H1 (cell line): ENCODE measurements around the gene PHYHD1. TPM values are rescaled to one million over a fixed set of nuclear protein-coding genes. Genes with fewer than 3 reads are reported as not detected.

Experiments used
- CTCF ChIA-PET: fragments of 300-600 bp; sonication (Branson Sonifier 250); formaldehyde crosslinking; loops from one replicate; lab custom pipeline; 2021; ENCODE audit not compliant: partially characterized antibody; lab: Charles Lee
- POLR2A ChIA-PET: fragments of 300-600 bp; sonication (Branson Sonifier 250); formaldehyde crosslinking; loops from one replicate; lab custom pipeline; 2021; ENCODE audit warnings: inconsistent platforms; ENCODE audit not compliant: partially characterized antibody; lab: Charles Lee
- DNase-seq, 2 experiments: peaks; one replicate each; pipeline versions ENCODE4 v3.0.0 to v3.0.0-alpha.2; 2010 to 2022; ENCODE audit warnings: low spot score in 2 of 2, low read depth in 1 of 2, mixed read lengths in 1 of 2
- FAIRE-seq: peaks from 2 replicates; lab custom pipeline; 2011; peaks lifted over from hg19 to GRCh38; lab: Jason Lieb, UNC
- H2AFZ ChIP-seq: 2 replicates; pipeline ENCODE4 v1.8.1; 2012; ENCODE audit warnings: low read length, inconsistent platforms
- H2AK5ac ChIP-seq: 2 replicates; pipeline ENCODE4 v1.6.1; 2013; ENCODE audit warnings: low read depth, low read length
- H2BK120ac ChIP-seq: replicated peaks from 2 replicates; pipeline ENCODE3; 2013; ENCODE audit warnings: low read depth, low read length, inconsistent platforms
- H2BK12ac ChIP-seq: 2 replicates; pipeline ENCODE4 v1.6.1; 2013; ENCODE audit warnings: low read depth, low read length
- H2BK15ac ChIP-seq: 2 replicates; pipeline ENCODE4 v1.6.1; 2013; ENCODE audit warnings: low read length
- H2BK20ac ChIP-seq: 2 replicates; pipeline ENCODE4 v1.6.1; 2013; ENCODE audit warnings: low read length
- H2BK5ac ChIP-seq: 2 replicates; pipeline ENCODE4 v1.6.1; 2013; ENCODE audit warnings: low read depth, low read length
- H3K14ac ChIP-seq: 2 replicates; pipeline ENCODE4 v1.6.1; 2013; ENCODE audit warnings: inconsistent platforms; ENCODE audit not compliant: insufficient read length
- H3K18ac ChIP-seq: 2 replicates; pipeline ENCODE4 v1.6.1; 2013; ENCODE audit warnings: low read length; ENCODE audit errors: extremely low read depth
- H3K23ac ChIP-seq: 2 replicates; pipeline ENCODE4 v1.6.1; 2013; ENCODE audit warnings: inconsistent platforms; ENCODE audit not compliant: insufficient read length
- H3K23me2 ChIP-seq: 2 replicates; pipeline ENCODE4 v1.6.1; 2013; ENCODE audit warnings: low read depth, low read length
- H3K27ac ChIP-seq: 2 replicates; pipeline ENCODE4 v1.6.1; 2011; ENCODE audit warnings: low read depth, low read length, inconsistent platforms
- H3K27me3 ChIP-seq, 4 experiments: replicated peaks in 1 of 4; 1 replicate in 1 of 4; 2 replicates in 3 of 4; pipeline versions ENCODE4 v1.6.1 to v1.8.1; 2011 to 2013; ENCODE audit warnings: low read length in 3 of 4, mild to moderate bottlenecking in 3 of 4, inconsistent platforms in 2 of 4, mixed read lengths in 2 of 4, moderate library complexity in 1 of 4; ENCODE audit not compliant: control insufficient read depth in 3 of 4, insufficient read depth in 3 of 4; ENCODE audit errors: extremely low read depth in 1 of 4
- H3K36me3 ChIP-seq, 4 experiments: 2 replicates each; pipeline versions ENCODE4 v1.6.1 to v1.8.1; 2011 to 2013; ENCODE audit warnings: mild to moderate bottlenecking in 4 of 4, low read length in 3 of 4, moderate library complexity in 2 of 4, control low read depth in 1 of 4, inconsistent platforms in 1 of 4; ENCODE audit not compliant: insufficient read depth in 4 of 4, control insufficient read depth in 2 of 4
- H3K4ac ChIP-seq: replicated peaks from 2 replicates; pipeline ENCODE3; 2013; ENCODE audit warnings: low read length, low read depth, mixed read lengths, inconsistent platforms; ENCODE audit not compliant: insufficient read length
- H3K4me1 ChIP-seq, 4 experiments: replicated peaks in 1 of 4; 1 replicate in 1 of 4; 2 replicates in 3 of 4; pipeline versions ENCODE4 v1.6.1 to v1.8.1; 2011 to 2013; ENCODE audit warnings: low read length in 3 of 4, inconsistent platforms in 2 of 4, mixed read lengths in 1 of 4; ENCODE audit not compliant: insufficient read depth in 4 of 4, control insufficient read depth in 3 of 4
- H3K4me2 ChIP-seq, 2 experiments: 2 replicates each; pipeline versions ENCODE4 v1.6.1 to v1.8.1; 2011 to 2013; ENCODE audit warnings: low read depth in 2 of 2, low read length in 2 of 2, control low read depth in 1 of 2, inconsistent platforms in 1 of 2, mild to moderate bottlenecking in 1 of 2; ENCODE audit not compliant: insufficient read depth in 1 of 2
- H3K4me3 ChIP-seq, 4 experiments: fragments of 200-600, 300-600 bp in 1 of 4; sonication (generic), shearing (Covaris generic), sonication (Bioruptor Twin) in 1 of 4; 2 replicates each; pipeline versions ENCODE4 v1.5.1 to v1.8.1; 2011 to 2016; ENCODE audit warnings: low read length in 4 of 4, low read depth in 3 of 4, control low read depth in 2 of 4, inconsistent platforms in 2 of 4, mild to moderate bottlenecking in 2 of 4, mixed read lengths in 1 of 4, moderate library complexity in 1 of 4; ENCODE audit not compliant: insufficient read depth in 2 of 4; ENCODE audit errors: extremely low read depth in 1 of 4
- H3K56ac ChIP-seq: replicated peaks from 2 replicates; pipeline ENCODE3; 2013; ENCODE audit warnings: low read depth, mild to moderate bottlenecking, mixed read lengths, low read length, inconsistent platforms; ENCODE audit not compliant: insufficient read length
- H3K79me1 ChIP-seq: 2 replicates; pipeline ENCODE4 v1.6.1; 2013; ENCODE audit warnings: low read depth, low read length, control low read depth
- H3K79me2 ChIP-seq, 2 experiments: 2 replicates each; pipeline versions ENCODE4 v1.6.1 to v1.8.1; 2012 to 2013; ENCODE audit warnings: low read length in 2 of 2, mild to moderate bottlenecking in 2 of 2, inconsistent platforms in 1 of 2; ENCODE audit not compliant: insufficient read depth in 2 of 2, control insufficient read depth in 1 of 2
- H3K9ac ChIP-seq, 4 experiments: replicated peaks in 1 of 4; 1 replicate in 1 of 4; 2 replicates in 3 of 4; pipeline versions ENCODE4 v1.6.1 to v1.8.1; 2011 to 2013; ENCODE audit warnings: low read depth in 3 of 4, low read length in 3 of 4, control low read depth in 2 of 4, mild to moderate bottlenecking in 2 of 4, moderate library complexity in 2 of 4, inconsistent platforms in 1 of 4; ENCODE audit errors: extremely low read depth in 1 of 4
- H3K9me3 ChIP-seq, 2 experiments: 2 replicates each; pipeline versions ENCODE4 v1.6.1 to v1.8.1; 2012 to 2013; ENCODE audit warnings: mild to moderate bottlenecking in 2 of 2, moderate library complexity in 2 of 2, control low read depth in 1 of 2, inconsistent platforms in 1 of 2, low read depth in 1 of 2, low read length in 1 of 2, mixed read lengths in 1 of 2; ENCODE audit not compliant: insufficient read depth in 2 of 2
- H4K20me1 ChIP-seq, 2 experiments: replicated peaks in 1 of 2; 2 replicates each; pipeline versions ENCODE3 to v1.8.1; 2011 to 2013; ENCODE audit warnings: inconsistent platforms in 2 of 2, low read length in 2 of 2, mild to moderate bottlenecking in 1 of 2; ENCODE audit not compliant: insufficient read depth in 2 of 2, control insufficient read depth in 1 of 2
- H4K5ac ChIP-seq: 2 replicates; pipeline ENCODE4 v1.6.1; 2013; ENCODE audit warnings: low read length, low read depth, mixed read lengths, inconsistent platforms; ENCODE audit not compliant: insufficient read length
- H4K8ac ChIP-seq: 2 replicates; pipeline ENCODE4 v1.8.0; 2013; ENCODE audit warnings: mild to moderate bottlenecking, moderate library complexity, low read length, inconsistent platforms; ENCODE audit not compliant: insufficient read depth; ENCODE audit errors: extremely low read depth
- H4K91ac ChIP-seq: replicated peaks from 2 replicates; pipeline ENCODE3; 2013; ENCODE audit warnings: low read length, mixed read lengths, inconsistent platforms; ENCODE audit not compliant: insufficient read length
- EP300 ChIP-seq, 2 experiments: IDR thresholded peaks; 1 replicate in 1 of 2; 2 replicates in 1 of 2; pipeline ENCODE4 v1.6.1; 2011 to 2012; ENCODE audit warnings: low read depth in 2 of 2, low read length in 2 of 2, mild to moderate bottlenecking in 2 of 2, borderline replicate concordance in 1 of 2, inconsistent platforms in 1 of 2, moderate library complexity in 1 of 2
- GABPA ChIP-seq: IDR thresholded peaks from 2 replicates; pipeline ENCODE4 v1.6.1; 2011; ENCODE audit warnings: mild to moderate bottlenecking, low read length, moderate library complexity, borderline replicate concordance; ENCODE audit not compliant: insufficient read depth
- KDM5A ChIP-seq: fragments of 200-600 bp; IDR thresholded peaks from 2 replicates; pipeline ENCODE4 v1.7.1; 2012; ENCODE audit warnings: mild to moderate bottlenecking, low read length, inconsistent platforms, mixed read lengths
- NANOG ChIP-seq: IDR thresholded peaks from 2 replicates; pipeline ENCODE4 v1.6.1; 2011; ENCODE audit warnings: low read length, low read depth, mild to moderate bottlenecking, inconsistent platforms; ENCODE audit not compliant: insufficient read depth, poor library complexity, severe bottlenecking
- POU5F1 ChIP-seq: IDR thresholded peaks from 2 replicates; pipeline ENCODE4 v1.6.1; 2011; ENCODE audit warnings: low read depth, mild to moderate bottlenecking, low read length, moderate library complexity
- RAD21 ChIP-seq, 2 experiments: IDR thresholded peaks in 1 of 2; conservative IDR thresholded peaks in 1 of 2; 2 replicates each; pipeline ENCODE4 v1.6.1; 2011; ENCODE audit warnings: low read depth in 2 of 2, low read length in 2 of 2, improper control_type of control experiment in 1 of 2, inconsistent platforms in 1 of 2, mild to moderate bottlenecking in 1 of 2, moderate library complexity in 1 of 2
- RXRA ChIP-seq: IDR thresholded peaks from 2 replicates; pipeline ENCODE4 v1.6.1; 2011; ENCODE audit warnings: low read depth, mild to moderate bottlenecking, low read length, moderate library complexity; ENCODE audit not compliant: insufficient read depth
- SIRT6 ChIP-seq: IDR thresholded peaks from one replicate; pipeline ENCODE4 v1.7.1; 2012; ENCODE audit warnings: low read length, inconsistent platforms
- ZNF274 ChIP-seq: IDR thresholded peaks from 2 replicates; pipeline ENCODE4 v1.7.0; 2012; ENCODE audit warnings: low read length, borderline replicate concordance; ENCODE audit errors: extremely low read depth
- WGBS, 2 experiments: shearing (Covaris generic) in 1 of 2; methylation state at CpG; one replicate each; pipeline versions ENCODE4 v1.1.6 to v1.1.7; 2013 to 2015; ENCODE audit warnings: low lambda C conversion rate in 2 of 2, mixed read lengths in 2 of 2, inconsistent platforms in 1 of 2, low coverage in 1 of 2, missing lambda C conversion rate in 1 of 2; ENCODE audit not compliant: insufficient replicate concordance in 2 of 2, insufficient coverage in 1 of 2, insufficient read length in 1 of 2; ENCODE audit errors: extremely low coverage in 1 of 2, missing lambda C conversion rate in 1 of 2; 5-methylcytosine and 5-hydroxymethylcytosine counted together
- polyA plus RNA-seq, 7 experiments: library from polyadenylated mRNA; depleted of rRNA in 3 of 7; stranded (reverse) in 5 of 7; unstranded in 2 of 7; fragments of >200 nt in 5 of 7; fragments of 200-250 nt in 2 of 7; gene quantifications; 1 replicate in 5 of 7; 2 replicates in 1 of 7; 4 replicates in 1 of 7; pipeline versions ENCODE4 v1.2.1 to v1.2.3, GENCODE V29; 2011 to 2013; ENCODE audit warnings: missing spikeins in 2 of 7, mixed read lengths in 2 of 7
- total RNA-seq: library from RNA; stranded (reverse); fragmentation: NEBNext Ultra II Directional; extraction: Animal tissue kit (Norgen Biotek cat#: 25700); gene quantifications from 2 replicates; pipeline ENCODE4 v1.2.1, GENCODE V29; 2021
- TF ChIP-seq, protein P1 (sequence below), 3 experiments: IDR thresholded peaks; 1 replicate in 2 of 3; 2 replicates in 1 of 3; pipeline versions ENCODE4 v1.5.1 to v1.6.1; 2011; ENCODE audit warnings: low read length in 3 of 3, mild to moderate bottlenecking in 3 of 3, inconsistent platforms in 2 of 3, low read depth in 1 of 3, moderate library complexity in 1 of 3; ENCODE audit not compliant: insufficient read depth in 1 of 3; ENCODE audit errors: control extremely low read depth in 1 of 3

PHYHD1 gene
- total and polyA plus RNA-seq, 2 of the 8 experiments (the other 6 are each of a cell fraction or from before 2014, with no cell fraction given): 14.1 to 25.6 TPM

DNA sequence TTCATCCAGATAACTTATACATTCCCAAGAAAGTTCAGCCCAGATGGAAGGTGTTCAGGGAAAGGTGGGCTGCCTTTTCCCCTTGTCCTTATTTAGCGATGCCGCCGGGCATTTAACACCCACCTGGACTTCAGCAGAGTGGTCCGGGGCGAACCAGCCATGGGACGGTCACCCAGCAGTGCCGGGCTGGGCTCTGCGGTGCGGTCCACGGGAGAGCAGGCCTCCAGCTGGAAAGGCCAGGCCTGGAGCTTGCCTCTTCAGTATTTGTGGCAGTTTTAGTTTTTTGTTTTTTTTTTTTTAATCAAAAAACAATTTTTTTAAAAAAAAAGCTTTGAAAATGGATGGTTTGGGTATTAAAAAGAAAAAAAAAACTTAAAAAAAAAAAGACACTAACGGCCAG, 4.0 kb upstream of the PHYHD1 start:
- no peaks in the 10 kb centered on the region for H3K27me3 ChIP-seq
- H3K56ac ChIP-seq: no peak overlapping the region
- H2BK120ac ChIP-seq: no peak overlapping the region
- ChIA-PET POLR2A (interaction anchor here (0.9 to 1.4 kb wide), 2 partner anchors 25 to 28 kb away, joined by 3 to 6 read pairs; no protein-coding TSS in a partner anchor), CTCF (interaction anchor here (2.0 to 3.9 kb wide), 3 partner anchors 12 to 57 kb away, joined by 4 to 26 read pairs (median 6); no protein-coding TSS in a partner anchor)
- H3K14ac ChIP-seq: no peak overlapping the region
- WGBS, 2 experiments: 96% methylated on average over 11 of the region's 11 CpGs; no CpG with 5 or more reads in 1 of the 2 experiments
- DNase-seq (no peak), FAIRE-seq (no peak)
- no peak overlapping the region for H3K4me2 ChIP-seq
- TF ChIP-seq POU5F1: no peak
- TF ChIP-seq GABPA: no peak
- TF ChIP-seq SIRT6: no peak
- TF ChIP-seq EP300 (IDR thresholded peaks at IDR 0.05; ENCODE audit: borderline replicate concordance in 1 of 2, low read depth in 2 of 2, low read length in 2 of 2): no peak
- TF ChIP-seq RAD21 (IDR thresholded peaks at IDR 0.05 in 1 of 2, conservative IDR thresholded peaks at IDR 0.05 in 1 of 2; ENCODE audit: low read depth in 2 of 2, low read length in 2 of 2): no peak
- no peak for TF ChIP-seq KDM5A
- TF ChIP-seq, protein P1, sequence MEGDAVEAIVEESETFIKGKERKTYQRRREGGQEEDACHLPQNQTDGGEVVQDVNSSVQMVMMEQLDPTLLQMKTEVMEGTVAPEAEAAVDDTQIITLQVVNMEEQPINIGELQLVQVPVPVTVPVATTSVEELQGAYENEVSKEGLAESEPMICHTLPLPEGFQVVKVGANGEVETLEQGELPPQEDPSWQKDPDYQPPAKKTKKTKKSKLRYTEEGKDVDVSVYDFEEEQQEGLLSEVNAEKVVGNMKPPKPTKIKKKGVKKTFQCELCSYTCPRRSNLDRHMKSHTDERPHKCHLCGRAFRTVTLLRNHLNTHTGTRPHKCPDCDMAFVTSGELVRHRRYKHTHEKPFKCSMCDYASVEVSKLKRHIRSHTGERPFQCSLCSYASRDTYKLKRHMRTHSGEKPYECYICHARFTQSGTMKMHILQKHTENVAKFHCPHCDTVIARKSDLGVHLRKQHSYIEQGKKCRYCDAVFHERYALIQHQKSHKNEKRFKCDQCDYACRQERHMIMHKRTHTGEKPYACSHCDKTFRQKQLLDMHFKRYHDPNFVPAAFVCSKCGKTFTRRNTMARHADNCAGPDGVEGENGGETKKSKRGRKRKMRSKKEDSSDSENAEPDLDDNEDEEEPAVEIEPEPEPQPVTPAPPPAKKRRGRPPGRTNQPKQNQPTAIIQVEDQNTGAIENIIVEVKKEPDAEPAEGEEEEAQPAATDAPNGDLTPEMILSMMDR (IDR thresholded peaks at IDR 0.05; ENCODE audit: control extremely low read depth in 1 of 3, insufficient read depth in 1 of 3, low read depth in 1 of 3, low read length in 3 of 3): no peak
- no peak for TF ChIP-seq RXRA
- TF ChIP-seq NANOG: no peak
- TF ChIP-seq ZNF274: no peak
- H2BK20ac ChIP-seq: no peak overlapping the region
- H4K8ac ChIP-seq: no peak overlapping the region
- no peak overlapping the region for H2BK15ac ChIP-seq
- no peak overlapping the region for H2AK5ac ChIP-seq
- no peak overlapping the region for H3K4ac ChIP-seq
- no peaks in the 10 kb centered on the region; the same call in 1 of the 2 replicates for H3K23me2 ChIP-seq
- H2BK5ac ChIP-seq: no peak overlapping the region
- H4K20me1 ChIP-seq: peaks cover 11% of the 10 kb centered on the region in 2 experiments
- peaks cover 0 to 30% of the 10 kb centered on the region in 2 experiments; a peak in 2 of 4 replicates for H3K79me2 ChIP-seq
- H3K79me1 ChIP-seq: peaks cover 10% of the 10 kb centered on the region; the same call in 1 of the 2 replicates
- no peak overlapping the region for H3K18ac ChIP-seq
- no peak overlapping the region for H2BK12ac ChIP-seq
- H3K4me3 ChIP-seq: no peak overlapping the region
- no peak overlapping the region for H4K5ac ChIP-seq
- no peak overlapping the region for H3K27ac ChIP-seq
- H3K23ac ChIP-seq: no peak overlapping the region
- H3K9ac ChIP-seq: no peak overlapping the region
- no peak overlapping the region for H2AFZ ChIP-seq
- H3K4me1 ChIP-seq: peaks cover 0 to 23% (median 12%) of the 10 kb centered on the region in 4 experiments; a peak in 6 of 7 replicates
- peaks cover 2 to 28% (median 21%) of the 10 kb centered on the region in 4 experiments for H3K36me3 ChIP-seq
- no peak overlapping the region for H4K91ac ChIP-seq
- H3K9me3 ChIP-seq: no peaks in the 10 kb centered on the region
